BLaER1 treated with 17β-estradiol and CSF1 and Interleukin-3, amounts not matched to agents 10 nM and 100 nM (cell line): Measurements from ENCODE around the gene DHX15.
A peak's percentile ranks its signal among the peaks of the same experiment; 100 is the strongest.

ENCODE experiments used
- H3K27ac ChIP-seq, 11 experiments: shearing (Covaris generic); formaldehyde crosslinking; 2 replicates each; pipeline ENCODE4 v1.8.1; 2022
- H3K27me3 ChIP-seq, 11 experiments: shearing (Covaris generic); formaldehyde crosslinking; 2 replicates each; pipeline ENCODE4 v1.8.1; 2022
- H3K36me3 ChIP-seq, 11 experiments: shearing (Covaris generic); formaldehyde crosslinking; 2 replicates each; pipeline ENCODE4 v1.8.1; 2022
- H3K4me1 ChIP-seq, 10 experiments: shearing (Covaris generic); formaldehyde crosslinking; 2 replicates each; pipeline ENCODE4 v1.8.1; 2022
- H3K4me2 ChIP-seq, 11 experiments: shearing (Covaris generic); formaldehyde crosslinking; 2 replicates each; pipeline ENCODE4 v1.8.1; 2022
- H3K4me3 ChIP-seq, 10 experiments: shearing (Covaris generic); formaldehyde crosslinking; 2 replicates each; pipeline ENCODE4 v1.8.1; 2022
- H3K9ac ChIP-seq, 11 experiments: shearing (Covaris generic); formaldehyde crosslinking; 2 replicates each; pipeline ENCODE4 v1.8.1; 2022
- H3K9me3 ChIP-seq, 11 experiments: shearing (Covaris generic); formaldehyde crosslinking; replicated peaks in 1 of 11; 2 replicates each; pipeline ENCODE4 v1.8.1; 2022
- H4K20me1 ChIP-seq, 11 experiments: shearing (Covaris generic); formaldehyde crosslinking; 2 replicates each; pipeline ENCODE4 v1.8.1; 2022
- Cebpa-rat ChIP-seq, 11 experiments: shearing (Covaris generic); IDR thresholded peaks; 2 replicates each; pipeline ENCODE4 v1.8.1; 2022

Gene DHX15

GRCh38 chr4:24594887-24595286 is 10.5 kb upstream of the DHX15 start:
- H3K27me3 ChIP-seq, result no peaks in the 10 kb centered on the region
- no peak for TF ChIP-seq Cebpa-rat (IDR thresholded peaks at IDR 0.05)
- no peak overlapping the region for H3K9ac ChIP-seq
- no peaks in the 10 kb centered on the region for H4K20me1 ChIP-seq
- H3K27ac ChIP-seq, result no peak overlapping the region
- peaks cover 0 to 4% (median 0%) of the 10 kb centered on the region in 11 experiments; a peak in 1 of 22 replicates for H3K36me3 ChIP-seq
- no peak overlapping the region for H3K4me2 ChIP-seq
- peaks cover 45 to 74% (median 56%) of the 10 kb centered on the region in 11 experiments for H3K9me3 ChIP-seq
- H3K4me3 ChIP-seq, result no peak overlapping the region
- H3K4me1 ChIP-seq, result peaks cover 0 to 8% (median 6%) of the 10 kb centered on the region in 10 experiments; a peak in 14 of 20 replicates

GRCh38 chr4:24589448-24589847 is 5.1 kb upstream of the DHX15 start:
- H3K4me2 ChIP-seq, result no peak overlapping the region
- no peaks in the 10 kb centered on the region for H4K20me1 ChIP-seq
- H3K27me3 ChIP-seq, result no peaks in the 10 kb centered on the region
- H3K27ac ChIP-seq, result no peak overlapping the region
- H3K4me1 ChIP-seq, result peaks cover 0 to 9% (median 5%) of the 10 kb centered on the region in 10 experiments; a peak in 6 of 20 replicates
- H3K36me3 ChIP-seq, result peaks cover 0 to 6% (median 0%) of the 10 kb centered on the region in 11 experiments; a peak in 1 of 22 replicates
- no peak for TF ChIP-seq Cebpa-rat (IDR thresholded peaks at IDR 0.05)
- H3K9ac ChIP-seq, result no peak overlapping the region
- no peak overlapping the region for H3K4me3 ChIP-seq
- peaks cover 32 to 52% (median 41%) of the 10 kb centered on the region in 11 experiments for H3K9me3 ChIP-seq

GRCh38 chr4:24588216-24588954 is 4.0 kb upstream of the DHX15 start:
- H3K27ac ChIP-seq, result no peak overlapping the region
- TF ChIP-seq Cebpa-rat (IDR thresholded peaks at IDR 0.05), result no peak
- no peak overlapping the region for H3K9ac ChIP-seq
- H3K4me2 ChIP-seq, result no peak overlapping the region
- H3K9me3 ChIP-seq, result peaks cover 32 to 46% (median 39%) of the 10 kb centered on the region in 11 experiments
- H4K20me1 ChIP-seq, result peaks cover 0 to 7% (median under 1%) of the 10 kb centered on the region in 11 experiments; a peak in 11 of 22 replicates
- H3K4me1 ChIP-seq, result peaks cover 0 to 9% (median 5%) of the 10 kb centered on the region in 10 experiments; a peak in 6 of 20 replicates
- peaks cover 0 to 6% (median 0%) of the 10 kb centered on the region in 11 experiments; a peak in 1 of 22 replicates for H3K36me3 ChIP-seq
- no peaks in the 10 kb centered on the region for H3K27me3 ChIP-seq
- H3K4me3 ChIP-seq, result no peak overlapping the region

GRCh38 chr4:24583451-24584210 is 723 bp downstream of the DHX15 start:
- Histone ChIP-seq H3K4me2 (peak overlapping the region; percentile 86 to 97 (median 89)), H3K4me1 (peaks cover 23 to 49% (median 41%) of the 10 kb centered on the region in 10 experiments), H3K36me3 (peaks cover 10 to 45% (median 34%) of the 10 kb centered on the region in 11 experiments; a peak in 20 of 22 replicates), H4K20me1 (peaks cover 46 to 54% (median 48%) of the 10 kb centered on the region in 11 experiments), H3K4me3 (peak overlapping the region; percentile 86 to 100 (median 99)), H3K27me3 (no peaks in the 10 kb centered on the region), H3K27ac (peak overlapping the region; percentile 95 to 100 (median 100)), H3K9me3 (peaks cover 0 to under 1% (median 0%) of the 10 kb centered on the region in 11 experiments; a peak in 1 of 22 replicates), H3K9ac (peak overlapping the region; percentile 97 to 100 (median 100))
- no peak for TF ChIP-seq Cebpa-rat (IDR thresholded peaks at IDR 0.05)

- H3K36me3 ChIP-seq, result peaks cover 12 to 58% (median 46%) of the 10 kb centered on the region in 11 experiments; a peak in 20 of 22 replicates
- H4K20me1 ChIP-seq, result peaks cover 59 to 67% (median 61%) of the 10 kb centered on the region in 11 experiments
- H3K27me3 ChIP-seq, result no peaks in the 10 kb centered on the region
- peak overlapping the region in 9 of 11 experiments; percentile 10 to 100 (median 100); a peak in 15 of 22 replicates for H3K27ac ChIP-seq
- peak overlapping the region; percentile 86 to 100 (median 99) for H3K4me3 ChIP-seq
- peak overlapping the region; percentile 86 to 97 (median 89) for H3K4me2 ChIP-seq
- peaks cover 30 to 62% (median 52%) of the 10 kb centered on the region in 10 experiments for H3K4me1 ChIP-seq
- TF ChIP-seq Cebpa-rat (IDR thresholded peaks at IDR 0.05), result no peak
- H3K9me3 ChIP-seq, result no peaks in the 10 kb centered on the region
- peak overlapping the region; percentile 97 to 100 (median 100) for H3K9ac ChIP-seq
These were observed 2.0 kb downstream of the DHX15 start for GRCh38 chr4:24582235-24582832.

GRCh38 chr4:24578364-24578763 is 6.0 kb downstream of the DHX15 start:
- no peak for TF ChIP-seq Cebpa-rat (IDR thresholded peaks at IDR 0.05)
- no peak overlapping the region for H3K4me3 ChIP-seq
- peaks cover 48 to 97% (median 85%) of the 10 kb centered on the region in 11 experiments for H3K36me3 ChIP-seq
- peaks cover 25 to 63% (median 49%) of the 10 kb centered on the region in 10 experiments for H3K4me1 ChIP-seq
- no peak overlapping the region for H3K9ac ChIP-seq
- no peak overlapping the region for H3K27ac ChIP-seq
- H3K4me2 ChIP-seq, result peak overlapping the region; percentile 30 to 95 (median 58); a peak in 21 of 22 replicates
- H4K20me1 ChIP-seq, result peaks cover 98 to 100% (median 100%) of the 10 kb centered on the region in 11 experiments
- H3K9me3 ChIP-seq, result 0 out of 22 replicates have a peak, but pooled peaks cover 0 to 4% (median 0%) of the 10 kb centered on the region in 11 experiments
- H3K27me3 ChIP-seq, result no peaks in the 10 kb centered on the region

- Histone ChIP-seq H3K36me3 (peaks cover 69 to 100% (median 97%) of the 10 kb centered on the region in 11 experiments), H3K4me2 (no peak overlapping the region), H3K4me1 (peaks cover 17 to 52% (median 36%) of the 10 kb centered on the region in 10 experiments), H3K9ac (no peak overlapping the region), H3K9me3 (peaks cover 0 to 9% (median 0%) of the 10 kb centered on the region in 11 experiments; a peak in 1 of 22 replicates), H4K20me1 (peaks cover 99 to 100% (median 100%) of the 10 kb centered on the region in 11 experiments), H3K27ac (no peak overlapping the region), H3K27me3 (no peaks in the 10 kb centered on the region), H3K4me3 (no peak overlapping the region)
- no peak for TF ChIP-seq Cebpa-rat (IDR thresholded peaks at IDR 0.05)
These were observed 8.1 kb downstream of the DHX15 start for GRCh38 chr4:24576276-24576675.

GRCh38 chr4:24574236-24574635 is 10.1 kb downstream of the DHX15 start:
- TF ChIP-seq Cebpa-rat (IDR thresholded peaks at IDR 0.05), result no peak
- no peak overlapping the region for H3K27ac ChIP-seq
- H4K20me1 ChIP-seq, result peaks cover 99 to 100% (median 100%) of the 10 kb centered on the region in 11 experiments
- peaks cover 0 to 9% (median 0%) of the 10 kb centered on the region in 11 experiments; a peak in 1 of 22 replicates for H3K9me3 ChIP-seq
- H3K9ac ChIP-seq, result no peak overlapping the region
- no peak overlapping the region for H3K4me3 ChIP-seq
- H3K27me3 ChIP-seq, result no peaks in the 10 kb centered on the region
- peaks cover 77 to 100% (median 98%) of the 10 kb centered on the region in 11 experiments for H3K36me3 ChIP-seq
- no peak overlapping the region for H3K4me2 ChIP-seq
- peaks cover 13 to 51% (median 24%) of the 10 kb centered on the region in 10 experiments for H3K4me1 ChIP-seq
